MCF 10A (cell line): ENCODE measurements around the gene HSD3B7. TPM values are rescaled to one million over a fixed set of nuclear protein-coding genes. Genes with fewer than 3 reads are reported as not detected.

Source experiments
- BruUV-seq: library from RNA; stranded (reverse); fragments of 400-500 nt; replicated peaks from 2 replicates; lab custom pipeline; 2021; lab: Mats Ljungman, UMichigan
- CTCF ChIA-PET: fragments of 300-600 bp; sonication (Branson Sonifier 250); formaldehyde crosslinking; extraction: SDS; loops from one replicate; lab custom pipeline; 2021; ENCODE audit warnings: antibody characterized with exemption, inconsistent platforms; lab: Yijun Ruan, JAX
- POLR2A ChIA-PET: fragments of 300-600, 350-650 bp; sonication (Branson Sonifier 250); formaldehyde crosslinking; extraction: SDS; loops from one replicate; lab custom pipeline; 2020; ENCODE audit warnings: antibody characterized with exemption, inconsistent platforms; lab: Yijun Ruan, JAX
- DNase-seq: peaks from one replicate; pipeline ENCODE4 v3.0.0-alpha.2; 2018; ENCODE audit not compliant: unreplicated experiment
- H3K27ac Mint-ChIP-seq: one replicate; pipeline ENCODE4 v1.8.0; 2022; ENCODE audit warnings: mild to moderate bottlenecking, low read depth, mixed read lengths; ENCODE audit not compliant: unreplicated experiment
- H3K27me3 Mint-ChIP-seq: one replicate; pipeline ENCODE4 v1.8.0; 2022; ENCODE audit warnings: mixed read lengths; ENCODE audit not compliant: insufficient read depth, unreplicated experiment
- H3K36me3 Mint-ChIP-seq: one replicate; pipeline ENCODE4 v1.8.0; 2022; ENCODE audit warnings: mild to moderate bottlenecking, moderate library complexity, mixed read lengths; ENCODE audit not compliant: insufficient read depth, unreplicated experiment
- H3K4me1 Mint-ChIP-seq: one replicate; pipeline ENCODE4 v1.8.0; 2022; ENCODE audit warnings: mixed read lengths; ENCODE audit not compliant: insufficient read depth, unreplicated experiment
- H3K4me3 Mint-ChIP-seq: one replicate; pipeline ENCODE4 v1.8.0; 2022; ENCODE audit warnings: mild to moderate bottlenecking, moderate library complexity, mixed read lengths; ENCODE audit not compliant: unreplicated experiment
- H3K9me3 Mint-ChIP-seq: one replicate; pipeline ENCODE4 v1.8.0; 2022; ENCODE audit warnings: mixed read lengths; ENCODE audit not compliant: unreplicated experiment
- intact Hi-C: fragments of 100-400 bp; cut with micrococcal nuclease; formaldehyde crosslinking; loops from 2 replicates; pipeline ENCODE4 v1.14.1; 2022
- total RNA-seq: library from RNA; stranded (reverse); gene quantifications from 2 replicates; pipeline ENCODE4 v1.2.3, GENCODE V29; 2022
- TF ChIP-seq, protein P1 (sequence below): fragments of 200-600 bp; IDR thresholded peaks from one replicate; pipeline ENCODE4 v1.8.0; 2022; ENCODE audit warnings: antibody characterized with exemption, mild to moderate bottlenecking; ENCODE audit not compliant: unreplicated experiment

Gene HSD3B7
- total RNA-seq, 1 experiment from 2014 or later: 5.0 TPM

DNA sequence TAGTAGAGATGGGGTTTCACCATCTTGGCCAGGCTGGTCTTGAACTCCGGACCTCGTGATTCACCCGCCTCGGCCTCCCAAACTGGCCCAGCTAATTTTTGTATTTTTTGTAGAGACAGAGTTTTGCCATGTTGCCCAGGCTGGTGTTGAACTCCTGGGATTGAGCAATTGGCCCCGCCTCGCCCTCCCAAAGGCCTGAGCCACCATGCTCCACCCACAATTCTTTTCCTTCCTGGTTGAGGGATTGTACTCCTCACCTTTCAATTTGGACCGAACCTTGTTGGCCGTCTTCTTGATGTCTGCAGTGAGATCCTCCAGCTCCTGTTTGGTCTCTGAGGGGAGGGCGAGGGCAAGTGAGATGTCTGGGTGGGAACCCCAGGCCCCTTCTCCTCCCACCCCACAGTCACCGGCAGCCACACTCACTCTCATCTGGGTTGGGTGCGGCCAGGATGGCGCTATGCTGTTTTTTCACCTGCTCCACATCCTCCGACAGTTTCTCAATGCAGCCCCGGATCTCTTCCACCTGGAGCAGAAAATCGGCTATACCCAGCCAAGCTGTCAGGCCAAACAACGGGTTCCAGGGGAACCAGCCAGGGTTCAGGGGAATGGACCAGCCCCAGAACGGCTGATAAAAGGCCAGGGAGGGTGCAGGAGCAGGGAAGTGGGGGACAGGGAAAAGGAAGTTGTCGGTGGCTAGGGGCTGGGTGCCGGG lies 15.8 kb downstream of the HSD3B7 start:
- Mint-ChIP-seq H3K36me3 (no peaks in the 10 kb centered on the region), H3K27ac (no peak overlapping the region)
- POLR2A ChIA-PET: interaction anchor here (0.6 to 2.7 kb wide), 2 partner anchors 67 to 72 kb away, joined by 3 to 13 read pairs; partner anchors contain the start of genes ZNF646 and ZNF668

DNA sequence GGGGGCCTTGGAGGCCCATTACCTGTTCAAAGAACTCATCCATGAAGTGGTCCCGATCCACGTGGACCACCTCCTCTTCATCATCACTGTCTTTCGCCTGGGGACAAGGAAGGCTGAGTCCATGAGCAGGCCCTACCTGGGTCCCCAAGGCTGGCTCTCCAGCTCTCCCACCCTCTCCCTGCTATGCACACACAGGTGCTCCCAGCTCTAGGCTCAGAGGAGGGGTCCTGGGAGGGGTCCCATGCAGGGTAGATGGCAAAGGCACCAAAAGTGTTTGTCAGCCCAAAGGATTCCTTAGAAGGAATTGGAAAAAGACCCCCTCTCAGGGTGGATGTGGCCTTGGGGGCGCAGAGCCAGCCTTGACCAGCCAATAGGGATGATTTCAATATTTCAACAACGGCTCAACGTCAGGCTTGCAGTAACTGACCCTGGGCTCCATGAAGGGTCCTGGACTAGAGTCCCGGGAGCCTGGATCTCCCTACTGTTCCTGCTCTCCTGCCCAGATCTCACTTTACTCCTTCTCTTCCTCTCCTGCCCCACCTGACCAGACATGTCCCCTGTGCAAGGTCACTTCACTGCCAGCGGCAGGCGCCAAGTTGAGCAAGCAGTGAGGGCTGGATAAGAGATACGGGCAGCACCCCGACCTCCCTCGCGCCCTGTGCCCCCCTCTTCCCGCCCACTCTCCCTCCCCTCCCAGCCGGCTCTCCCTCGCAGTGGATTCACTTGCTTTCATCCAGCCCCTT lies 16.7 kb downstream of the HSD3B7 start:
- TF ChIP-seq, protein P1, sequence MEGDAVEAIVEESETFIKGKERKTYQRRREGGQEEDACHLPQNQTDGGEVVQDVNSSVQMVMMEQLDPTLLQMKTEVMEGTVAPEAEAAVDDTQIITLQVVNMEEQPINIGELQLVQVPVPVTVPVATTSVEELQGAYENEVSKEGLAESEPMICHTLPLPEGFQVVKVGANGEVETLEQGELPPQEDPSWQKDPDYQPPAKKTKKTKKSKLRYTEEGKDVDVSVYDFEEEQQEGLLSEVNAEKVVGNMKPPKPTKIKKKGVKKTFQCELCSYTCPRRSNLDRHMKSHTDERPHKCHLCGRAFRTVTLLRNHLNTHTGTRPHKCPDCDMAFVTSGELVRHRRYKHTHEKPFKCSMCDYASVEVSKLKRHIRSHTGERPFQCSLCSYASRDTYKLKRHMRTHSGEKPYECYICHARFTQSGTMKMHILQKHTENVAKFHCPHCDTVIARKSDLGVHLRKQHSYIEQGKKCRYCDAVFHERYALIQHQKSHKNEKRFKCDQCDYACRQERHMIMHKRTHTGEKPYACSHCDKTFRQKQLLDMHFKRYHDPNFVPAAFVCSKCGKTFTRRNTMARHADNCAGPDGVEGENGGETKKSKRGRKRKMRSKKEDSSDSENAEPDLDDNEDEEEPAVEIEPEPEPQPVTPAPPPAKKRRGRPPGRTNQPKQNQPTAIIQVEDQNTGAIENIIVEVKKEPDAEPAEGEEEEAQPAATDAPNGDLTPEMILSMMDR: no peak
- no peak for DNase-seq
- CTCF ChIA-PET: interaction anchor here (0.6 to 1.7 kb wide), 2 partner anchors 16 to 20 kb away, joined by 4 to 5 read pairs; no protein-coding TSS in a partner anchor
- intact Hi-C loops: no loop called here
- H3K27ac Mint-ChIP-seq: no peak overlapping the region
- no TSS peak for BruUV-seq
- POLR2A ChIA-PET: interaction anchor here (0.7 kb wide), 1 partner anchor 54 kb away, joined by 3 read pairs; no protein-coding TSS in a partner anchor
- peaks cover 8% of the 10 kb centered on the region for H3K27me3 Mint-ChIP-seq
- H3K4me1 Mint-ChIP-seq: peaks cover 6% of the 10 kb centered on the region
- H3K36me3 Mint-ChIP-seq: no peaks in the 10 kb centered on the region
- H3K9me3 Mint-ChIP-seq: no peaks in the 10 kb centered on the region
- H3K4me3 Mint-ChIP-seq: no peak overlapping the region

More for the DNA sequence above, 15.8 kb downstream of the HSD3B7 start:
- no peak for DNase-seq
- TF ChIP-seq, protein P1: no peak
- H3K27me3 Mint-ChIP-seq: peaks cover 8% of the 10 kb centered on the region
- no peak overlapping the region for H3K4me3 Mint-ChIP-seq
- no peaks in the 10 kb centered on the region for H3K9me3 Mint-ChIP-seq
- intact Hi-C loops: no loop called here
- CTCF ChIA-PET: interaction anchor here (0.6 to 3.3 kb wide), 3 partner anchors 16 to 46 kb away, joined by 3 to 44 read pairs (median 3); partner anchors contain the start of gene HSD3B7
- BruUV-seq: no TSS peak
- H3K4me1 Mint-ChIP-seq: peaks cover 6% of the 10 kb centered on the region

DNA sequence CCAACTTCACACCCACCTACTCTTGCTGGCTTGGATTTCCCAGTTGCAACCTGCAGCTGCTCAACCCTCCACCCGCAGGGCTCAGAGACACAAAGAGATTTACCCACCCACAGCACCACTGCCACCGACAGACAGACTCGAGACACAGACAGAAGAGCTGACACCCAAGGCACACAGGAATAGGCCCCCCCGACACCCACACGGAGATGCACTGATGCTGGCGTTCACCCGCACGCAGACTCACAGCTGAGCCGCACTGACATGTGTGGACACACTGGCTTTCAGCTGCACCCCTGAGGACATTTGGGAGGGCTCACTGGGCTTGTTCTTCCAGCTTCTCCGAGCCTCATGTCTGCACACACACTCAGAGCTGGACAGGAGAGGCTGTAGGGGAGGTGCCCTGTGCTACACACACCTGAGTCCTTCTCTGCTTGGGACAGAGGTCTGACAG lies 17.3 kb downstream of the HSD3B7 start:
- no peak for DNase-seq
- POLR2A ChIA-PET: interaction anchor here (0.7 kb wide), 1 partner anchor 53 kb away, joined by 3 read pairs; no protein-coding TSS in a partner anchor

More for the DNA sequence above, 17.3 kb downstream of the HSD3B7 start:
- Mint-ChIP-seq H3K27me3 (peaks cover 8% of the 10 kb centered on the region), H3K36me3 (no peaks in the 10 kb centered on the region), H3K4me1 (peaks cover 6% of the 10 kb centered on the region), H3K4me3 (no peak overlapping the region), H3K9me3 (no peaks in the 10 kb centered on the region), H3K27ac (no peak overlapping the region)
- TF ChIP-seq, protein P1: no peak
- CTCF ChIA-PET: interaction anchor here (0.5 to 1.7 kb wide), 5 partner anchors 17 to 832 kb away, joined by 3 to 5 read pairs (median 4); no protein-coding TSS in a partner anchor
- no TSS peak for BruUV-seq
- intact Hi-C loops: no loop called here
